Smooth muscle cell of the coronary artery (primary cell): ENCODE results near the gene PLA2G12A. TPM values are rescaled to one million over a fixed set of nuclear protein-coding genes. Genes with fewer than 3 reads are reported as not detected.

Experiments
- total RNA-seq: library from RNA; depleted of rRNA; stranded (reverse); fragments of >200 nt; gene quantifications from 2 replicates; pipeline ENCODE4 v1.2.3, GENCODE V29; 2014; ENCODE audit warnings: low replicate concordance

The PLA2G12A gene
- total RNA-seq: 64.6 and 197 TPM in 2 replicates

DNA sequence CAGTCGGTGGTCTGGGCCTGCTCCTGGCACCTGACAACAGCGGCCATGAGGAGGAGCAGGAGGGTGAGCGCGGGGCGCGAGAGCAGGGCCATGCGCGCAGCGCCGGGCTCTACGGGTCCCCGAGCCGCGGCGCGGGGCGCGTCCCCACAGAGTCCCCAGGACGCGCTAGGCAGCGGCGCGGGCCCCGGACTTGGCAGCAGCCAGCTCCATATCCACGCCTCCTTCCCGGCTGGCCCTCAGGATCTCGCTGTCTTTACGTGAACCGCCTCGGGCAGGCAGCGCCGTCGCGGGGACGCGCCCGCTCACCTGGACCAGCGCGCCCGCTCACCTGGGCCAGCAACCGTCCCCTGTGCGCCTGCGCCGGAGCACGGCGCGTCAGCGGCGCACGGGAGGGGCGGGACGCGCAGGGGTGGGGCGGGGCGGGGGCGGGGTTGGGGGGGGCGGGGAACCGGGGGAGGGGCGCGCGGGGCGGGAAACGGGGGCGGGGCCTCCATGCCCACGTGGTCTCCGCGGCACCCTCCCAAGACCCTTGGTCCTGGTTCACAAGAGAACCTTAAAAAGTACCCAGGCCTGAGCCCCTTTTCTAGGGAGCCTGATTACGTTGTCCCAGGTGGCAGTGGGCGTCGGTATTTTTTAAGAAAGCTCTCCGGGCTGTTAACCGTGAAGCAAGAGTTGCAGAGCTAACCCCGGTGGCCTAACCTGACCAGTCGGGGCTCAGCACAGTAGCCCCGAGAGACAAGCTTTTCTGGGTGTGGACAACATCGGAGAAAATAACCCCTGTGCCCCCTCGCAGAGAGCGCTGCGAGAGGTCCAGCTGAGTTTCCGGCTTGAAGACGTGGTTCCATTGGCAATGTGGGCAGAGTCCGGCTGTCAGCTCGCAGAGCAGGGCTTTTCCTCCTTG is at the start of gene PLA2G12A:
Gene PLA2G12A, minus strand, starts transcription at position 353 of the 901 bp plus-strand sequence. Its CDS starts 261 bp downstream, at position 92.

DNA sequence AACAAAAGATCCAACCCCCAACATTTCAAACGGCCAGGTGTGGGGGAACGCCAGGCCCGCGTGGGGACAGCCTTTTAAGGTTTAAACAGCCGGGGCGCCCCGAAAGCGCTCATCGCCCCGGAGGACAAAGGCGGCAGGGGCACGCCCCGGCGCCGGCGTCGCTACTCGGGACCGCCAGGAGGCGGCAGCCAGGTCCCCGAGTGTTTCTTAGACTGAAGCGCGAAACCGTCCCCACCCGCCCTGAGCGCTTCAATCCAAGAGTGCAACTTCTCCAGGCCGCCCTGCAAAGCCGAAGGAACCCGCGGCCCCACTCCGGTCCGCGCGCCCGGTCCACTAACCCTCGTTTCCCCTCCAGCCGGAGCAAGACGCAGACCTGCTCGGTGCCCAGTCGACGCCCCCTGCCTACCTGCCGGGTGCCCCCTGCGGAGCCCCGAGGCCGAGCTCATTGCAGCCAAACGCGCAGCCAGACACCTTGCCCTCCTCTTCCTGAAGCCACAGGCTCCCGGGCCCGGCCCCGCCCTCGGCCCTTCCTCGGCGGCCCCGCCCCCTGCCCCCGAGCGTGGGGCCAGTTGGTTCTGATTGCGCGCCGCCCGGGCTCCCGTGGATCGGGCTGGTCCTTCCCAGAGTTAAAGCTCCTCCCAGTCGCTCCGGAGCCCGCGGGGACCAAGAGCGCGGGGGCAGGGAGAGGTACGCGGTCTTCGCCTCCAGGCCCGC is 26.8 kb downstream of the PLA2G12A start, which contains the start of gene CASP6:
Gene CASP6, minus strand, starts transcription at position 496 of the 714 bp plus-strand sequence. Its CDS starts 50 bp downstream, at position 446.

Other genes with a start within 250 kb of the PLA2G12A start
- gene MCUB, start 169.8 kb downstream of the PLA2G12A start, total RNA-seq: 20.4 and 21.4 TPM in 2 replicates
- gene CASP6, start 26.6 kb downstream of the PLA2G12A start, total RNA-seq: 25.2 and 31.0 TPM in 2 replicates
- gene CFI, start 71.9 kb upstream of the PLA2G12A start, total RNA-seq: 3.5 and 5.4 TPM in 2 replicates
- 2.2 and 2.8 TPM in 2 replicates for gene GAR1, start 85.7 kb upstream of the PLA2G12A start, total RNA-seq
- gene RRH, start 97.9 kb upstream of the PLA2G12A start, total RNA-seq: 0.08 TPM in 1 of 2 replicates, not detected in the other
- gene LRIT3, start 118.0 kb upstream of the PLA2G12A start, total RNA-seq: not detected in 2 replicates
- gene EGF, start 182.8 kb upstream of the PLA2G12A start, total RNA-seq: 0.08 and 0.35 TPM in 2 replicates